ENCODE results near the gene NHLRC2.
"Not testable (repeated sequence)": the region's sequence is repeated elsewhere in the genome, so short reads cannot be mapped to it uniquely, and the experiment has no call there.

NHLRC2 gene

DNA sequence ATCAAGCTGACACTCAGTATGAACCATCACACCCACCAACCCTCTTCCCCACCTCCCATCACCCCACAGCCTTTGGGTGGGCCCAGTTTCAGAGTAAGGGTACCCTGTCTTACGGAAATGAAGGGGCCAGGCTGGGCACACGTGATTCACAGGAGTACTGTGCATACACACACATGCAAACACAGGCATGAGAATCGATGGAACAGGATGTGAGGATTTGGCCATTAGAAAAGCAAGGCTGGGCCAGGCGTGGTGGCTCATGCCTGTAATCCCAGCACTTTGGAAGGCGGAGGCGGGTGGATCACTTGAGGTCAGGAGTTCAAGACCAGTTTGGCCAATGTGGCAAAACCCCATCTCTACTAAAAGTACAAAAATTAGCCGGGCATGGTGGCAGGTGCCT lies 88.7 kb downstream of the NHLRC2 start:
- DNase-seq (ENCODE audit: low spot score): not testable (repeated sequence)

GRCh38 chr10:113945075-113945686 lies 90.7 kb downstream of the NHLRC2 start:
- DNase-seq (ENCODE audit: low spot score): no peak

DNA sequence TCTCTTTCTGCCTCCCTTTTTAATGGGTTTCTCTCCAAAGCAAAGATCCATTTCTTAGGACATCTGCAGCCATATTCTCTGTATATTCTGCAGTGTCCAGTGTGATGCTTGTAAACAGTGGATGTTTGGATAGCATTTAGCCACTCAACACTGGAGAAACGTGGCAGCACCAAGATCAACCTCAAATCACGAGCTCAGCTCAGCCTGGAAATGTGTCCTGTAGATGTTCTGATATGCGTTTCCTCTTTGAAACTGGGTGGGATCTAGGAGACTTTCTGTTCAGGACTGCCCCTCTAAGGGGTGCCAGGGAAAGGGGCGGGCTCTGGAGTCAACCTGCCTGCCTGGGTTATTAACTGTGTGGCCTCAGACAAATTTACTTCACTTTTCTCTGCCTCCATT lies 91.2 kb downstream of the NHLRC2 start:
- DNase-seq (ENCODE audit: low spot score): no peak

DNA sequence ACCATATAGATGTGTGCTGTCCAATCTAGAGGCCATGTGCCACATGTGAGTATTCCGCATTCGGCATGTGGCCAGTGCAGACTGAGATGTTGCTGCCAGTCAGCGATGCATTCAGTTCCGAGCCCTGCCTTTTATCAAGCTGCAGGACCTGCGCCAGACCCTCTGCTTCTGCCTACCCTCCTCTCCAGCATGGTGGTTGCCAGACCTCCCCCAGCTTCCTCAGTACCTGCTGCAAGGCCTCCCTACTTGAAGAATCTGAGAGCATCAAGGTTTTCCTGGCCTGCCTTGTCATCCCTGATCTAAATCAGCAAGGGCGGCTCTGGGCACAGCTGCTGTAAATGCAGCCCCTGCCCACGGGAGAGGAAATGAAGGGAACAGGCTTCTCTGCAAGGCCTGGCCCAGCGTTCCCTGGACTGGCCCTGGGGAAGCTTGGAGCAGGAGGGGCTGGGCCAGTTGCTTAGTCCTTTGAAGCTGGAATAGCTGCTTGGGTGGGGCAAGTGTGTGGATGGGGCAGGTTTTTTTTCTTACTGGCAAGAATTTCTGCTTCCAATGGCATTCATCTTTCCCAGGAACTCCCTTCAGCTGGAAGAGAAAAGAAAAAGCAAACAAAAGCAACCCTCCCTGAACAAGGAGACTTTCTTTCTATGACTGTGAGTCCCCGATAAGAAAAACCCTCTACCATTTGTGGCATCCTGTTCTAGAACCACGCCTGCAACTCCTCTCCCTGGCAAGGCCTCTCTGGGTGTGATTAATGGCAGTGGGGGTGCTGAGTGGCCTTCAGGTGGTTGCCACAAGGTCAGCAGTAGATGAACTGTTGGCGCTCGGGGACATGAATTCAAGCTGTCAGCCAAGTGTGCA lies 93.0 kb downstream of the NHLRC2 start:
- no peak for DNase-seq (ENCODE audit: low spot score)

DNA sequence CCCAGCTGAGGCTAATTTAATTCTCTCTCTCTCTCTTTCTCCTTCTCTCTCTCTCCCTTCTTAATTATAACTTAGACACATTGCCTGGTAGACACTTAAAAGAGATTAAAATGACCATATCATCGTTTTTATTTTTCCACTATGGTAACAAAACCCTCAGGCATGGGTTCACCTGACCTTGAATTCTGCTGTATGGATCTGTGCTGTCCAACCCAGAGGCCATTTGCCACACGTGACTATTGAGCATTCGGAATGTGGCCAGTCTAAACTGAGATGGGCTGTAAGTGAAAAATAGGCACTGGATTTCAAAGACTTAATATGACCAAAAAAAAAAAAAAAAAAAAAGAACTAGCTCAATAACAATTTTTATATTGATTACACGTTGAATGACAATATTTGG lies 93.6 kb downstream of the NHLRC2 start:
- DNase-seq (ENCODE audit: low spot score): no peak

DNA sequence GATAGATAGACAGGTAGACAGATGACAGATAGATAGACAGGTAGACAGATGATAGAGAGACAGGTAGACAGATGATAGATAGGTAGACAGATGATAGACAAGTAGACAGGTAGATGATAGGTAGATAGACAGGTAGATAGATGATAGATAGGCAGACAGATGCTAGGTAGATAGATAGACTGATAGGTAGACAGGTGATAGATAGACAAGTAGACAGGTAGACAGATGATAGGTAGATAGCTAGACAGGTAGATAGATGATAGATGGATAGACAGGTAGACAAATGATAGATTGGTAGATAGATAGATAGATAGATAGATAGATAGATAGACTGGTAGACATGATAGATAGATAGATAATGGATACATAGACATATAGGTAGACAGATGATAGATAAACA lies 95.8 kb downstream of the NHLRC2 start:
- no peak for DNase-seq (ENCODE audit: low spot score)

GRCh38 chr10:113953505-113954272 lies 99.2 kb downstream of the NHLRC2 start:
- no peak for DNase-seq (ENCODE audit: low spot score)

- no peak for DNase-seq (ENCODE audit: low spot score)
These were observed 99.9 kb downstream of the NHLRC2 start for GRCh38 chr10:113954409-113954808.

DNA sequence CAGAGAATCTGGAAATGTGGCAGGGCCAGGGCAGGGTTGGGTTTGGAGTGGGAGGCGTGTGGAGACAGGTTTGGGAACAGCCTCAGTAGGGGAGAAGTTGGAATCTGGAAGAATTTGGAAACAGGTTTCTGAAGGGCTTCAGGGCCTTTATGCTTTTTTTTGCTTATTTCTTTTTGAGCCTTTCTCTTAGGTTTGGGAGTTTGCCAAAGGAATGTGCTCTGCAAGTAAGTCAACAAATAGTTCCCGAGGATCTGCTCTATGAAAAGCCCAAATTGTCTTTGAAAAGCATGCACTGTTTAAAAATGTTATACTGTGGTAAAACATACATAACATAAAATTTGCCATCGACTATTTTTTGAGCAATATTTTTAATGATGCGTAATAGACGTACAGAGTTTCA lies 102.6 kb downstream of the NHLRC2 start:
- DNase-seq (ENCODE audit: low spot score): no peak

GRCh38 chr10:113958631-113959382 lies 104.3 kb downstream of the NHLRC2 start:
- DNase-seq (ENCODE audit: low spot score): peak; percentile 53

- DNase-seq (ENCODE audit: low spot score): no peak
These were observed 104.9 kb downstream of the NHLRC2 start for GRCh38 chr10:113959383-113959760.

GRCh38 chr10:113960617-113961181 lies 106.2 kb downstream of the NHLRC2 start:
- DNase-seq (ENCODE audit: low spot score): no peak

DNA sequence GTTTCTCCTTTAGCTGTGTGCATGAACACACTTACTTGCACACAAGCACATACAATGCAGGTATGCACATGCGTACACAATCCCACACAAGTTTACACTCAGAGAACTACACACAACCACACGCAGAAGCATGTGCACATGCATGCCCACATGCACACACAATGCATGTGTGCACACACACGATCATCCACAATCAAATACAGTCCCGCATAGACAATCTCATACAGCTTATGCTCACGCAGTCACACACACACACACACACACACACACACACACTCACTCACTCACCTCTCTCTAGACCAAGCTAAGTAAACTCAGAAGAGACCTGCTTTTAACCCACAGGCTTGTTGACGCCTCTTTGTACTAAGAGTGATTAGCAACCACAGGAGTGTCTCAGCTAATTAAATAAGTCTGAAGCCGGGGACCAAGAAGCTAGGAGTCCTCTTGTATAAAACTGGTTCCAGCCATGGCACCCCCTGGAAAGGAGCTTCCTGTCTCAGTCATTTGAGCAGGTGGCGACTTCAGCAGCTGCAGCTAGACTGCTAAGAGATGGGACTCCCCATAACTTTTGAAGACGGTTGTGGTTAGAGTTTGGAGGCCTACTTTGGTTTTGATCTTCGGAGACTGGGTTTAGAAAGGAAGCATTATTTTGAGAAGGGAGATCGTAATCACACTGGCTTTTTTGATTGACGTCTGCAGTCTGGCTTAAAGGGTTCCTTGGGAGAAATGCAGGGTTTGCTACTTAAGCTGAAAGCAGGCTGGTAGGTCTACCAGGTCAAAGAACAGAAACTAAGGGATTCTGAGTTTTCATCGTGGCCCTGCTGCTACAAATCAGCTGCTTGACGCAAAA lies 106.9 kb downstream of the NHLRC2 start:
- DNase-seq (ENCODE audit: low spot score): no peak

GRCh38 chr10:113965077-113965476 lies 110.6 kb downstream of the NHLRC2 start:
- no peak for DNase-seq (ENCODE audit: low spot score)

DNA sequence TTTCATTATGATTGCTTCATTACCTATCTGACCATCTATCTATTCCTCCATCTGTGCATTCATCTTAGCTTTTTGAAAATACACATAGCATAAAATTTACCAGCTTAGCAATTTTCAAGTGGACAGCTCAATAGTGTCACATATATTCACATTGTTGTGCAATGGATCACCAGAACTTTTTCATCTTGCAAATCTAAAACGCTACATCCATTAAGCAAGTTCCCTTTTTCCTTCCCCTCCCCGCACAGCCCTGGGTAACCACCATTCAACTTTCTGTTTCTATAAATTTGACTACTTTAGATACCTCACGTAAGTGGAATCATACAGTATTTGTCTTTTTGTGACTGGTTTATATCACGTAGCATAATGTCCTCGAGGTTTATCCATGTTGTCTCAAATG lies 111.2 kb downstream of the NHLRC2 start:
- DNase-seq (ENCODE audit: low spot score): no peak

Data from iPS-NIHi11 (cell line).